PC-9 (cell line): ENCODE measurements around the gene MORN5.

Source experiments
- EZH2 ChIP-seq: fragments of 200-600 bp; sonication (generic); IDR thresholded peaks from 2 replicates; pipeline ENCODE4 v1.8.0; 2017; ENCODE audit warnings: antibody characterized with exemption, low read depth
- TF ChIP-seq, protein P1 (sequence below): fragments of 200-600 bp; sonication (generic); conservative IDR thresholded peaks from 2 replicates; pipeline ENCODE4 v1.6.1; 2017; ENCODE audit warnings: mixed run types, antibody characterized with exemption, mild to moderate bottlenecking, moderate library complexity

DNA sequence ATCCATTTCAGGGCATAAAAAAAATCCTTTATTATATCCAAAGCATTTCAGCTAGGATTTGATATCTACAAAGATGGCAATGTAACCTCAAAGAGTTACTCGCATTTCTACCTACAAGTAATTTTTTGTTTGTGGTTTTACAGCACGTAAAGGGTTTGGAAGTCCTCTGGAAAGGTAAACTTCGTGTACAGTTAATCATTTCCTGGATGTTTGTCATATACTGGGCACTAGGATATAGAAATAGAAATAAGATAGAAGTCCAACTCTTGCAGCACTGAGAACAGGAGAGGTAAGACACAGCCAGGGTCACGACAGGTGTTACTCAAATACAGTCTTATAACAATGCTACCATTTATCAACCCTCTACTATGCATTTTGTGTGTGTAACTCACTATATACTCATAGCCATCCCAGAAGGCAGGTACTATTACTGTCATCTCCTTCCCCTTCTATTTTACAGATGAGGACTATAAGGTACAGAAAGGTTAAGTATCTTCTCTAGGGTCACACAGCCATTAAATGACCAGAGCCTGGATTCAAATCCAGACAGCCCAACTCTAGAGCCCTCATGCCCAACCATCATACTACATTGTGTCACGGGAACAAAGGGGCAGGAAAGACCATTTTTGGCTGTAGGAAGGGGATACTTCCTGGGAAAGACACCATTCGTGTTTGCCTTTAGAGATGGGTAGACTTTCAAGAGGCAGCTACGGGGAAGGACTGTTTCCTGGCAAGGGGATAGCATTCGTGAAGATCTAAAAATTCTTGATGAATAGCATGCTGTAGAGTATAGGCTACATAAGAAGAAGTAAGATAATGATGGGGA is 19.1 kb upstream of the MORN5 start:
- TF ChIP-seq, protein P1, sequence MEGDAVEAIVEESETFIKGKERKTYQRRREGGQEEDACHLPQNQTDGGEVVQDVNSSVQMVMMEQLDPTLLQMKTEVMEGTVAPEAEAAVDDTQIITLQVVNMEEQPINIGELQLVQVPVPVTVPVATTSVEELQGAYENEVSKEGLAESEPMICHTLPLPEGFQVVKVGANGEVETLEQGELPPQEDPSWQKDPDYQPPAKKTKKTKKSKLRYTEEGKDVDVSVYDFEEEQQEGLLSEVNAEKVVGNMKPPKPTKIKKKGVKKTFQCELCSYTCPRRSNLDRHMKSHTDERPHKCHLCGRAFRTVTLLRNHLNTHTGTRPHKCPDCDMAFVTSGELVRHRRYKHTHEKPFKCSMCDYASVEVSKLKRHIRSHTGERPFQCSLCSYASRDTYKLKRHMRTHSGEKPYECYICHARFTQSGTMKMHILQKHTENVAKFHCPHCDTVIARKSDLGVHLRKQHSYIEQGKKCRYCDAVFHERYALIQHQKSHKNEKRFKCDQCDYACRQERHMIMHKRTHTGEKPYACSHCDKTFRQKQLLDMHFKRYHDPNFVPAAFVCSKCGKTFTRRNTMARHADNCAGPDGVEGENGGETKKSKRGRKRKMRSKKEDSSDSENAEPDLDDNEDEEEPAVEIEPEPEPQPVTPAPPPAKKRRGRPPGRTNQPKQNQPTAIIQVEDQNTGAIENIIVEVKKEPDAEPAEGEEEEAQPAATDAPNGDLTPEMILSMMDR: no peak
- no peak for TF ChIP-seq EZH2
